GM19463 (cell line): ENCODE results near the gene PCDHB2.
"Not testable (repeated sequence)": the region's sequence is repeated elsewhere in the genome, so short reads cannot be mapped to it uniquely, and the experiment has no call there.

ENCODE experiments used
- ATAC-seq: cut with Tn5 transposase; IDR thresholded peaks from one replicate; pipeline ENCODE4 v1.9.1; 2021; ENCODE audit warnings: mild to moderate bottlenecking, moderate library complexity; ENCODE audit not compliant: unreplicated experiment

Gene PCDHB2

GRCh38 chr5:141135718-141136266 lies 41.4 kb downstream of the PCDHB2 start:
- no peak for ATAC-seq

GRCh38 chr5:141137346-141137745 lies 42.9 kb downstream of the PCDHB2 start:
- not testable (repeated sequence) for ATAC-seq
